GM12878 (cell line): ENCODE measurements around the gene GNAI2. TPM values are rescaled to one million over a fixed set of nuclear protein-coding genes. Genes with fewer than 3 reads are reported as not detected.

Experiments used
- ATAC-seq: fragments of 200-7000 bp; cut with Tn5 transposase; 3 replicates; pipeline ENCODE4 v1.9.1; 2020; ENCODE audit warnings: mild to moderate bottlenecking, moderate library complexity
- BruUV-seq: library from RNA; stranded (reverse); fragments of 400-500 nt; replicated peaks from 2 replicates; lab custom pipeline; 2021; lab: Mats Ljungman, UMichigan
- CTCF ChIA-PET: fragments of 300-600 bp; sonication (Branson Sonifier 250); formaldehyde crosslinking; extraction: SDS; loops from one replicate; lab custom pipeline; 2021; ENCODE audit warnings: inconsistent platforms; lab: Yijun Ruan, JAX
- POLR2A ChIA-PET: fragments of 350-600 bp; formaldehyde crosslinking; extraction: SDS; loops from one replicate; lab custom pipeline; 2021; ENCODE audit warnings: inconsistent platforms; lab: Charles Lee
- RAD21 ChIA-PET: fragments of 300-600 bp; sonication (Branson Sonifier 250); formaldehyde crosslinking; loops from one replicate; lab custom pipeline; 2023; ENCODE audit warnings: antibody characterized with exemption; ENCODE audit not compliant: unreplicated experiment; lab: Charles Lee
- SMC1A ChIA-PET: fragments of 300-600 bp; sonication (Branson Sonifier 250); formaldehyde crosslinking; loops from one replicate; lab custom pipeline; 2023; ENCODE audit not compliant: unreplicated experiment, uncharacterized antibody; lab: Charles Lee
- DNase-seq: peaks from one replicate; pipeline ENCODE4 v3.0.0-alpha.2; 2011; ENCODE audit warnings: low read depth, low spot score
- FAIRE-seq: peaks from 3 replicates; lab custom pipeline; 2011; peaks lifted over from hg19 to GRCh38; lab: Jason Lieb, UNC
- H2AFZ ChIP-seq: 2 replicates; pipeline ENCODE4 v1.6.0; 2011; ENCODE audit warnings: low read depth, low read length, control low read depth; ENCODE audit not compliant: control insufficient read depth
- H3K27ac ChIP-seq: 2 replicates; pipeline ENCODE4 v1.5.1; 2011; ENCODE audit warnings: control low read depth; ENCODE audit not compliant: control insufficient read depth, insufficient read depth
- H3K27me3 ChIP-seq, 2 experiments: replicated peaks in 1 of 2; 2 replicates each; pipeline versions ENCODE4 v1.6.0 to v1.6.1; 2011; ENCODE audit warnings: low read length in 1 of 2; ENCODE audit not compliant: control insufficient read depth in 2 of 2, insufficient read depth in 2 of 2
- H3K36me3 ChIP-seq, 2 experiments: 2 replicates each; pipeline ENCODE4 v1.5.1; 2011; ENCODE audit warnings: low read length in 1 of 2; ENCODE audit not compliant: control insufficient read depth in 2 of 2, insufficient read depth in 2 of 2
- H3K4me1 ChIP-seq: 2 replicates; pipeline ENCODE4 v1.6.1; 2011; ENCODE audit warnings: mild to moderate bottlenecking, low read length, moderate library complexity, mixed read lengths; ENCODE audit not compliant: control insufficient read depth, insufficient read depth
- H3K4me2 ChIP-seq: 2 replicates; pipeline ENCODE4 v1.6.0; 2011; ENCODE audit warnings: control low read depth; ENCODE audit not compliant: control insufficient read depth, insufficient read depth
- H3K4me3 ChIP-seq: fragments of 200-600 bp; sonication (generic); 2 replicates; pipeline ENCODE4 v1.5.1; 2016
- H3K79me2 ChIP-seq: 2 replicates; pipeline ENCODE4 v1.6.0; 2011; ENCODE audit warnings: low read length; ENCODE audit not compliant: control insufficient read depth, insufficient read depth
- H3K9ac ChIP-seq: 2 replicates; pipeline ENCODE4 v1.8.0; 2011; ENCODE audit warnings: low read length, control low read depth, mixed read lengths; ENCODE audit not compliant: control insufficient read depth, insufficient read depth
- H3K9me3 ChIP-seq: replicated peaks from 3 replicates; pipeline ENCODE4 v1.5.1; 2011; ENCODE audit warnings: mild to moderate bottlenecking, low read length; ENCODE audit not compliant: control insufficient read depth, insufficient read depth
- H4K20me1 ChIP-seq: 2 replicates; pipeline ENCODE4 v1.6.0; 2011; ENCODE audit not compliant: control insufficient read depth, insufficient read depth
- ATF7 ChIP-seq: fragments of 450-650 bp; IDR thresholded peaks from 2 replicates; pipeline ENCODE4 v1.6.1; 2016; ENCODE audit warnings: low read depth, mild to moderate bottlenecking
- BMI1 ChIP-seq: fragments of 450-650 bp; IDR thresholded peaks from 2 replicates; pipeline ENCODE4 v1.6.1; 2016; ENCODE audit warnings: mild to moderate bottlenecking, moderate library complexity, borderline replicate concordance
- E2F8 ChIP-seq: fragments of 450-650 bp; IDR thresholded peaks from 2 replicates; pipeline ENCODE4 v1.6.1; 2018; ENCODE audit warnings: mild to moderate bottlenecking, low read depth, moderate library complexity; ENCODE audit not compliant: partially characterized antibody
- FOXM1 ChIP-seq: IDR thresholded peaks from 2 replicates; pipeline ENCODE4 v1.6.1; 2012; ENCODE audit warnings: low read depth, mild to moderate bottlenecking, inconsistent platforms, low read length, moderate library complexity
- IRF4 ChIP-seq: IDR thresholded peaks from 2 replicates; pipeline ENCODE4 v1.6.1; 2011; ENCODE audit warnings: low read depth, low read length
- KDM1A ChIP-seq: fragments of 200-600 bp; sonication (generic); IDR thresholded peaks from 2 replicates; pipeline ENCODE4 v1.6.1; 2016; ENCODE audit warnings: borderline replicate concordance
- NR2C2 ChIP-seq: IDR thresholded peaks from 2 replicates; pipeline ENCODE4 v1.6.1; 2011; ENCODE audit warnings: borderline replicate concordance, low read depth; ENCODE audit not compliant: control insufficient read depth, insufficient read length
- NRF1 ChIP-seq: conservative IDR thresholded peaks from 2 replicates; pipeline ENCODE4 v1.6.1; 2011; ENCODE audit warnings: mild to moderate bottlenecking, low read depth, low read length, improper control_type of control experiment
- RAD21 ChIP-seq: IDR thresholded peaks from 2 replicates; pipeline ENCODE4 v1.6.1; 2011; ENCODE audit warnings: mild to moderate bottlenecking, low read depth, low read length, moderate library complexity; ENCODE audit not compliant: insufficient read depth
- RAD51 ChIP-seq: fragments of 450-650 bp; IDR thresholded peaks from 2 replicates; pipeline ENCODE4 v1.6.1; 2016; ENCODE audit warnings: moderate library complexity, mild to moderate bottlenecking, inconsistent platforms
- RBBP5 ChIP-seq: fragments of 200-600 bp; sonication (generic); conservative IDR thresholded peaks from 2 replicates; pipeline ENCODE4 v1.6.1; 2016
- RCOR1 ChIP-seq: conservative IDR thresholded peaks from 2 replicates; pipeline ENCODE4 v1.6.1; 2012; ENCODE audit warnings: low read depth, low read length, improper control_type of control experiment
- SMC3 ChIP-seq: IDR thresholded peaks from 2 replicates; pipeline ENCODE4 v1.6.1; 2011; ENCODE audit warnings: low read length, improper control_type of control experiment, borderline replicate concordance
- SREBF2 ChIP-seq: IDR thresholded peaks from 2 replicates; pipeline ENCODE4 v1.6.1; 2012; ENCODE audit warnings: mild to moderate bottlenecking, low read length
- SRF ChIP-seq, 2 experiments: IDR thresholded peaks; 2 replicates each; pipeline ENCODE4 v1.6.1; 2011; ENCODE audit warnings: low read depth in 2 of 2, low read length in 2 of 2, mild to moderate bottlenecking in 1 of 2, moderate library complexity in 1 of 2
- TARDBP ChIP-seq: IDR thresholded peaks from 2 replicates; pipeline ENCODE4 v1.6.1; 2016; ENCODE audit warnings: borderline replicate concordance
- ZNF24 ChIP-seq: fragments of 450-650 bp; IDR thresholded peaks from 2 replicates; pipeline ENCODE4 v1.6.1; 2017; ENCODE audit warnings: antibody characterized with exemption, mild to moderate bottlenecking
- ZNF274 ChIP-seq: IDR thresholded peaks from one replicate; pipeline ENCODE4 v1.8.0; 2011; ENCODE audit not compliant: insufficient read length, insufficient read depth
- WGBS: methylation state at CpG from one replicate; pipeline ENCODE4 v1.1.6; 2016; ENCODE audit warnings: low lambda C conversion rate; ENCODE audit not compliant: insufficient replicate concordance, insufficient coverage; ENCODE audit errors: missing lambda C conversion rate; 5-methylcytosine and 5-hydroxymethylcytosine counted together
- in situ Hi-C: fragments of 300-500 bp; cut with MboI; formaldehyde crosslinking; loops from 9 replicates; pipeline ENCODE4 v1.14.3; 2018; ENCODE audit warnings: mixed read lengths
- intact Hi-C: fragments of 100-400 bp; cut with micrococcal nuclease; formaldehyde crosslinking; loops from one replicate; pipeline ENCODE4 v1.14.2; 2022; ENCODE audit not compliant: unreplicated experiment
- polyA plus RNA-seq, 11 experiments: library from polyadenylated mRNA; depleted of rRNA in 4 of 11; unstranded in 6 of 11; stranded (reverse) in 5 of 11; fragments of >200 nt; fragmentation: Nextera tagmentation in 4 of 11; fragmentation: Illumina TruSeq in 1 of 11; extraction: Ambion mirVana in 4 of 11; extraction: Trizol in 1 of 11; gene quantifications; 1 replicate in 1 of 11; 2 replicates in 10 of 11; pipeline versions ENCODE4 v1.2.1 to v1.2.3, GENCODE V29; 2011 to 2016; ENCODE audit warnings: inconsistent platforms in 2 of 11, missing spikeins in 2 of 11, low read depth in 1 of 11
- total RNA-seq, 4 experiments: library from RNA; depleted of rRNA in 3 of 4; stranded (reverse); fragments of >200 nt in 3 of 4; fragmentation: Illumina TruSeq in 1 of 4; extraction: Trizol in 1 of 4; gene quantifications; 2 replicates each; pipeline versions ENCODE4 v1.2.1 to v1.2.3, GENCODE V29; 2013 to 2021
- TF ChIP-seq, protein P1 (sequence below): IDR thresholded peaks from 2 replicates; pipeline ENCODE4 v1.6.1; 2012; ENCODE audit warnings: improper control_type of control experiment, low read depth, low read length; ENCODE audit not compliant: insufficient replicate concordance

GNAI2 gene
- total and polyA plus RNA-seq, 10 of the 15 experiments (the other 5 are each of a cell fraction or from before 2014, with no cell fraction given) = 5.0 to 346 (median 237) TPM

DNA sequence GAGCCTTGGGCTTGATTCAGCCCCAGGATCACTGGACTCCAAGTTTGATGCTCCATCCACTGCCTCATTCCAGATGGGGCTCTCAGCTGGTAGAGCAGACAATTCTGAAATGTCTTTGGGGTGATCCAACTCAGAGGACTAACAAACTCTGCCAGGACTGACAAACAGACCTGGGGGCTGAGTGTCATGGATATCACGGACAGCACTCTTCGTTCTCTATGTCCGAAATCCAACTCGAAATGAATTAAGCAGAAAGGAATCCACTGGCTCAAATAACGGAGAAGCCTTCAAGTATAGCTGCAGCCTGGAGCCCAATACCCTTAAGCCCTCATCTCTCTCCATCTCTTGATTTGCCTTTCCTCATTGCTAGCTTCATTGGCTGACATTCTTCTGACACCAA, 16.7 kb upstream of the GNAI2 start:
- H3K79me2 ChIP-seq = no peaks in the 10 kb centered on the region
- ChIA-PET CTCF (interaction anchor here (0.9 to 3.3 kb wide), 4 partner anchors 24 to 41 kb away, joined by 3 to 25 read pairs (median 4); partner anchors contain the start of gene GNAT1), RAD21 (interaction anchor here (3.2 kb wide), 1 partner anchor 24 kb away, joined by 14 read pairs; no protein-coding TSS in a partner anchor), POLR2A (no interaction called here), SMC1A (interaction anchor here (0.7 kb wide), 1 partner anchor 102 kb away, joined by 3 read pairs; no protein-coding TSS in a partner anchor)
- no peak overlapping the region for H3K4me3 ChIP-seq
- ATAC-seq = no peak
- no peak overlapping the region for H3K9ac ChIP-seq
- DNase-seq = no peak
- BruUV-seq = no TSS peak
- no peak overlapping the region for H3K27ac ChIP-seq
- no peaks in the 10 kb centered on the region; a peak in 2 of 4 replicates for H3K27me3 ChIP-seq
- FAIRE-seq = no peak
- in situ Hi-C loops = no loop called here
- H4K20me1 ChIP-seq = no peaks in the 10 kb centered on the region
- H3K4me2 ChIP-seq = no peak overlapping the region
- H3K9me3 ChIP-seq = no peaks in the 10 kb centered on the region
- no peak overlapping the region for H2AFZ ChIP-seq
- no peaks in the 10 kb centered on the region for H3K36me3 ChIP-seq
- WGBS = 51% methylated on average over 5 of the region's 5 CpGs
- intact Hi-C loops = no loop called here
- H3K4me1 ChIP-seq = peaks cover 3% of the 10 kb centered on the region; the same call in 1 of the 2 replicates
- TF ChIP-seq IRF4 (no peak), ATF7 (no peak), ZNF24 (no peak), RBBP5 (no peak), RCOR1 (no peak), RAD21 (no peak), TARDBP (no peak), RAD51 (no peak), E2F8 (no peak), KDM1A (no peak), ZNF274 (no peak), SRF (IDR thresholded peaks at IDR 0.05; ENCODE audit: low read depth in 2 of 2, low read length in 2 of 2) (no peak), SMC3 (no peak), FOXM1 (no peak), BMI1 (no peak), SREBF2 (no peak), NR2C2 (no peak), NRF1 (no peak)
- TF ChIP-seq, protein P1, sequence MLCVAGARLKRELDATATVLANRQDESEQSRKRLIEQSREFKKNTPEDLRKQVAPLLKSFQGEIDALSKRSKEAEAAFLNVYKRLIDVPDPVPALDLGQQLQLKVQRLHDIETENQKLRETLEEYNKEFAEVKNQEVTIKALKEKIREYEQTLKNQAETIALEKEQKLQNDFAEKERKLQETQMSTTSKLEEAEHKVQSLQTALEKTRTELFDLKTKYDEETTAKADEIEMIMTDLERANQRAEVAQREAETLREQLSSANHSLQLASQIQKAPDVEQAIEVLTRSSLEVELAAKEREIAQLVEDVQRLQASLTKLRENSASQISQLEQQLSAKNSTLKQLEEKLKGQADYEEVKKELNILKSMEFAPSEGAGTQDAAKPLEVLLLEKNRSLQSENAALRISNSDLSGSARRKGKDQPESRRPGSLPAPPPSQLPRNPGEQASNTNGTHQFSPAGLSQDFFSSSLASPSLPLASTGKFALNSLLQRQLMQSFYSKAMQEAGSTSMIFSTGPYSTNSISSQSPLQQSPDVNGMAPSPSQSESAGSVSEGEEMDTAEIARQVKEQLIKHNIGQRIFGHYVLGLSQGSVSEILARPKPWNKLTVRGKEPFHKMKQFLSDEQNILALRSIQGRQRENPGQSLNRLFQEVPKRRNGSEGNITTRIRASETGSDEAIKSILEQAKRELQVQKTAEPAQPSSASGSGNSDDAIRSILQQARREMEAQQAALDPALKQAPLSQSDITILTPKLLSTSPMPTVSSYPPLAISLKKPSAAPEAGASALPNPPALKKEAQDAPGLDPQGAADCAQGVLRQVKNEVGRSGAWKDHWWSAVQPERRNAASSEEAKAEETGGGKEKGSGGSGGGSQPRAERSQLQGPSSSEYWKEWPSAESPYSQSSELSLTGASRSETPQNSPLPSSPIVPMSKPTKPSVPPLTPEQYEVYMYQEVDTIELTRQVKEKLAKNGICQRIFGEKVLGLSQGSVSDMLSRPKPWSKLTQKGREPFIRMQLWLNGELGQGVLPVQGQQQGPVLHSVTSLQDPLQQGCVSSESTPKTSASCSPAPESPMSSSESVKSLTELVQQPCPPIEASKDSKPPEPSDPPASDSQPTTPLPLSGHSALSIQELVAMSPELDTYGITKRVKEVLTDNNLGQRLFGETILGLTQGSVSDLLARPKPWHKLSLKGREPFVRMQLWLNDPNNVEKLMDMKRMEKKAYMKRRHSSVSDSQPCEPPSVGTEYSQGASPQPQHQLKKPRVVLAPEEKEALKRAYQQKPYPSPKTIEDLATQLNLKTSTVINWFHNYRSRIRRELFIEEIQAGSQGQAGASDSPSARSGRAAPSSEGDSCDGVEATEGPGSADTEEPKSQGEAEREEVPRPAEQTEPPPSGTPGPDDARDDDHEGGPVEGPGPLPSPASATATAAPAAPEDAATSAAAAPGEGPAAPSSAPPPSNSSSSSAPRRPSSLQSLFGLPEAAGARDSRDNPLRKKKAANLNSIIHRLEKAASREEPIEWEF = no peak
